Neutrophil (primary cell): ENCODE results near the gene TSSK6.

Experiments
- H3K27ac ChIP-seq: fragments of 200-600 bp; sonication (generic); 2 replicates; pipeline ENCODE4 v1.5.1; 2016; ENCODE audit warnings: mild to moderate bottlenecking, moderate library complexity
- H3K27me3 ChIP-seq: fragments of 200-600 bp; sonication (generic); 2 replicates; pipeline ENCODE4 v1.6.0; 2016; ENCODE audit warnings: mild to moderate bottlenecking
- H3K36me3 ChIP-seq: fragments of 200-600 bp; sonication (generic); 2 replicates; pipeline ENCODE4 v1.5.1; 2017
- H3K4me1 ChIP-seq, 2 experiments: fragments of 200-600 bp in 1 of 2; sonication (generic) in 1 of 2; 1 replicate in 1 of 2; 2 replicates in 1 of 2; pipeline versions ENCODE4 v1.5.1 to v1.6.1; 2013 to 2016; ENCODE audit warnings: low read depth in 1 of 2, low read length in 1 of 2, mild to moderate bottlenecking in 1 of 2, moderate library complexity in 1 of 2; ENCODE audit not compliant: control insufficient read depth in 1 of 2, insufficient read depth in 1 of 2
- H3K4me3 ChIP-seq, 2 experiments: fragments of 200-600 bp in 1 of 2; sonication (generic) in 1 of 2; 1 replicate in 1 of 2; 2 replicates in 1 of 2; pipeline ENCODE4 v1.5.1; 2013 to 2016; ENCODE audit warnings: low read depth in 1 of 2, low read length in 1 of 2, mild to moderate bottlenecking in 1 of 2, moderate library complexity in 1 of 2
- H3K9me3 ChIP-seq: fragments of 200-600 bp; sonication (generic); 2 replicates; pipeline ENCODE4 v1.5.1; 2016
- CTCF ChIP-seq: fragments of 200-600 bp; sonication (generic); IDR thresholded peaks from 2 replicates; pipeline ENCODE4 v1.5.1; 2016; ENCODE audit warnings: antibody characterized with exemption

The TSSK6 gene

GRCh38 chr19:19547674-19548336 is 32.5 kb upstream of the TSSK6 start:
- TF ChIP-seq CTCF, result no peak

GRCh38 chr19:19546751-19547162 is 31.4 kb upstream of the TSSK6 start:
- H3K27ac ChIP-seq, result no peak overlapping the region
- peaks cover 15 to 16% of the 10 kb centered on the region in 2 experiments for H3K4me1 ChIP-seq
- H3K4me3 ChIP-seq, result no peak overlapping the region
- no peaks in the 10 kb centered on the region for H3K27me3 ChIP-seq
- H3K36me3 ChIP-seq, result no peaks in the 10 kb centered on the region
- H3K9me3 ChIP-seq, result no peaks in the 10 kb centered on the region
- TF ChIP-seq CTCF, result no peak

More at GRCh38 chr19:19547674-19548336, 32.5 kb upstream of the TSSK6 start:
- Histone ChIP-seq H3K9me3 (no peaks in the 10 kb centered on the region), H3K36me3 (no peaks in the 10 kb centered on the region), H3K4me1 (peaks cover 5% of the 10 kb centered on the region in 2 experiments), H3K27me3 (no peaks in the 10 kb centered on the region), H3K4me3 (no peak overlapping the region), H3K27ac (no peak overlapping the region)

GRCh38 chr19:19545707-19546106 is 30.4 kb upstream of the TSSK6 start:
- Histone ChIP-seq H3K36me3 (no peaks in the 10 kb centered on the region), H3K27me3 (peaks cover 6% of the 10 kb centered on the region)
- no peak for TF ChIP-seq CTCF

GRCh38 chr19:19544954-19545591 is 29.7 kb upstream of the TSSK6 start:
- no peak for TF ChIP-seq CTCF
- no peaks in the 10 kb centered on the region for H3K36me3 ChIP-seq
- H3K27ac ChIP-seq, result no peak overlapping the region
- peaks cover 30 to 32% of the 10 kb centered on the region in 2 experiments for H3K4me1 ChIP-seq
- H3K27me3 ChIP-seq, result peaks cover 12% of the 10 kb centered on the region
- no peak overlapping the region for H3K4me3 ChIP-seq
- no peaks in the 10 kb centered on the region for H3K9me3 ChIP-seq

More at GRCh38 chr19:19545707-19546106, 30.4 kb upstream of the TSSK6 start:
- H3K4me1 ChIP-seq, result peaks cover 26% of the 10 kb centered on the region in 2 experiments
- no peaks in the 10 kb centered on the region for H3K9me3 ChIP-seq
- no peak overlapping the region for H3K27ac ChIP-seq
- H3K4me3 ChIP-seq, result no peak overlapping the region

GRCh38 chr19:19544257-19544953 is 29.1 kb upstream of the TSSK6 start:
- H3K4me1 ChIP-seq, result peaks cover 33 to 34% of the 10 kb centered on the region in 2 experiments
- peaks cover 19% of the 10 kb centered on the region for H3K27me3 ChIP-seq
- H3K9me3 ChIP-seq, result no peaks in the 10 kb centered on the region
- no peak overlapping the region for H3K27ac ChIP-seq
- H3K36me3 ChIP-seq, result no peaks in the 10 kb centered on the region
- no peak overlapping the region for H3K4me3 ChIP-seq
- TF ChIP-seq CTCF, result no peak
